CD14-positive monocyte (primary cell): ENCODE measurements around the gene ZNF138. TPM values are rescaled to one million over a fixed set of nuclear protein-coding genes. Genes with fewer than 3 reads are reported as not detected.
"Not testable (repeated sequence)": the region's sequence is repeated elsewhere in the genome, so short reads cannot be mapped to it uniquely, and the experiment has no call there.

Experiments used
- DNase-seq, 3 donors: peaks; one replicate each; pipeline ENCODE4 v3.0.0-alpha.2; 2011 to 2022
- H2AFZ ChIP-seq: 2 replicates; pipeline ENCODE4 v1.6.0; 2012; ENCODE audit warnings: mild to moderate bottlenecking, low read depth, low read length, inconsistent platforms; ENCODE audit not compliant: insufficient read depth, poor library complexity, severe bottlenecking
- H3K27ac ChIP-seq, 2 donors: 1 replicate in 1 of 2; 2 replicates in 1 of 2; pipeline ENCODE4 v1.5.1; 2012 to 2013; ENCODE audit warnings: low read length in 2 of 2, control low read depth in 1 of 2, inconsistent platforms in 1 of 2, low read depth in 1 of 2, mild to moderate bottlenecking in 1 of 2
- H3K27me3 ChIP-seq, 2 donors: one replicate each; pipeline versions ENCODE4 v1.6.0 to v1.6.1; 2011 to 2013; ENCODE audit warnings: low read length in 2 of 2; ENCODE audit not compliant: control insufficient read depth in 2 of 2, insufficient read depth in 2 of 2
- H3K36me3 ChIP-seq, 2 donors: replicated peaks in 1 of 2; 1 replicate in 1 of 2; 2 replicates in 1 of 2; pipeline versions ENCODE4 v1.5.1 to v1.6.1; 2012 to 2013; ENCODE audit warnings: low read length in 2 of 2, control low read depth in 1 of 2, inconsistent platforms in 1 of 2, mild to moderate bottlenecking in 1 of 2; ENCODE audit not compliant: insufficient read depth in 2 of 2, control insufficient read depth in 1 of 2
- H3K4me1 ChIP-seq, 2 donors: 1 replicate in 1 of 2; 2 replicates in 1 of 2; pipeline versions ENCODE4 v1.5.1 to v1.6.1; 2012 to 2013; ENCODE audit warnings: low read length in 2 of 2, control low read depth in 1 of 2, inconsistent platforms in 1 of 2, mild to moderate bottlenecking in 1 of 2, moderate library complexity in 1 of 2; ENCODE audit not compliant: insufficient read depth in 2 of 2, control insufficient read depth in 1 of 2
- H3K4me2 ChIP-seq: replicated peaks from 2 replicates; pipeline ENCODE3; 2012; ENCODE audit warnings: low read length, moderate library complexity, mild to moderate bottlenecking; ENCODE audit not compliant: poor library complexity, severe bottlenecking; ENCODE audit errors: extremely low read depth
- H3K4me3 ChIP-seq, 3 experiments: fragments of 200-600 bp in 1 of 3; sonication (generic) in 1 of 3; replicated peaks in 1 of 3; 1 replicate in 2 of 3; 2 replicates in 1 of 3; pipeline ENCODE4 v1.5.1; 2011 to 2013; ENCODE audit warnings: low read length in 3 of 3, mild to moderate bottlenecking in 3 of 3, control low read depth in 2 of 3, low read depth in 2 of 3, inconsistent platforms in 1 of 3, moderate library complexity in 1 of 3
- H3K79me2 ChIP-seq: 2 replicates; pipeline ENCODE4 v1.6.0; 2012; ENCODE audit warnings: mild to moderate bottlenecking, control low read depth, inconsistent platforms, low read length, moderate library complexity; ENCODE audit not compliant: insufficient read depth
- H3K9ac ChIP-seq: 2 replicates; pipeline ENCODE4 v1.6.0; 2017; ENCODE audit warnings: low read length, mild to moderate bottlenecking; ENCODE audit not compliant: insufficient read depth, poor library complexity, severe bottlenecking
- H3K9me3 ChIP-seq, 2 donors: replicated peaks in 1 of 2; 1 replicate in 1 of 2; 2 replicates in 1 of 2; pipeline versions ENCODE4 v1.5.1 to v1.6.1; 2012 to 2013; ENCODE audit warnings: low read length in 2 of 2, control low read depth in 1 of 2; ENCODE audit not compliant: control insufficient read depth in 1 of 2, insufficient read depth in 1 of 2
- H4K20me1 ChIP-seq: 2 replicates; pipeline ENCODE4 v1.6.0; 2012; ENCODE audit warnings: mild to moderate bottlenecking, low read length, control low read depth, moderate library complexity; ENCODE audit not compliant: insufficient read depth
- H3K27ac Mint-ChIP-seq, 7 donors: one replicate each; pipeline ENCODE4 v1.8.0; 2020; ENCODE audit warnings: mild to moderate bottlenecking in 7 of 7, mixed read lengths in 7 of 7, moderate library complexity in 6 of 7, inconsistent platforms in 2 of 7
- H3K27me3 Mint-ChIP-seq, 3 donors: one replicate each; pipeline ENCODE4 v1.8.0; 2021 to 2022; ENCODE audit warnings: low read depth in 3 of 3, mild to moderate bottlenecking in 3 of 3, mixed read lengths in 3 of 3, moderate library complexity in 3 of 3, inconsistent platforms in 1 of 3
- H3K36me3 Mint-ChIP-seq, 2 donors: one replicate each; pipeline ENCODE4 v1.8.0; 2020; ENCODE audit warnings: mixed read lengths in 2 of 2, inconsistent platforms in 1 of 2, mild to moderate bottlenecking in 1 of 2
- H3K4me1 Mint-ChIP-seq: one replicate; pipeline ENCODE4 v1.8.0; 2020; ENCODE audit warnings: mild to moderate bottlenecking, mixed read lengths
- H3K4me3 Mint-ChIP-seq, 2 donors: one replicate each; pipeline ENCODE4 v1.8.0; 2020; ENCODE audit warnings: mild to moderate bottlenecking in 2 of 2, mixed read lengths in 2 of 2, moderate library complexity in 1 of 2
- H3K9me3 Mint-ChIP-seq, 7 donors: one replicate each; pipeline ENCODE4 v1.8.0; 2020 to 2022; ENCODE audit warnings: mixed read lengths in 7 of 7, mild to moderate bottlenecking in 6 of 7, moderate library complexity in 6 of 7, inconsistent platforms in 2 of 7
- WGBS: methylation state at CpG from one replicate; pipeline ENCODE4 v1.1.5; 2013; ENCODE audit warnings: missing lambda C conversion rate; ENCODE audit not compliant: insufficient coverage; 5-methylcytosine and 5-hydroxymethylcytosine counted together
- intact Hi-C, 2 donors: fragments of 100-400 bp; cut with micrococcal nuclease; formaldehyde crosslinking; loops; one replicate each; pipeline versions ENCODE4 v1.15.0 to v1.15.1; 2023
- polyA plus RNA-seq, 3 donors: library from polyadenylated mRNA; depleted of rRNA in 1 of 3; unstranded in 2 of 3; stranded (reverse) in 1 of 3; fragments of 300-500 nt in 2 of 3; fragments of >200 nt in 1 of 3; fragmentation: Illumina TruSeq in 2 of 3; gene quantifications; 1 replicate in 2 of 3; 2 replicates in 1 of 3; pipeline ENCODE4 v1.2.3, GENCODE V29; 2012 to 2021
- TF ChIP-seq, protein P1 (sequence below): fragments of 200-600 bp; IDR thresholded peaks from one replicate; pipeline ENCODE4 v1.8.0; 2022; ENCODE audit warnings: antibody characterized with exemption, mild to moderate bottlenecking

The ZNF138 gene
- polyA plus RNA-seq, 3 donors: 0.89 to 1.1 (median 1.1) TPM

DNA sequence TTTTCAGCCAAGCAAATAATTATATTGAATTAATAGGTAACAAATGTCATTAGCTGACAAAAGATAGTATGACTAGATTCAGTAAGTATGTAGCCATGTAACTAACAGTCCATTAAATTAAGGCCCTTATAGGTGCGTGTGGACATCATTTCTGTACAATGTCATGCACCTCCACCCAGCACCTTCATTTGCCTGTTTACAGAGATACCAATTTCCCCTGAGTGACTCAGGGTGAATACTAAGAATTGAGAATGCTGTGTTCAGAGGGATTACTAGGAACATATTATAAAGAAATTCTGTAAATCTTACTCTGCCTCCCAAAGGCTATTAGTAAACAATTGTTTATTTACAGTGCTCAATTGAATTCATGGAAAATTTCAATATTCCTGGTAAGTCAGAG, 60.7 kb downstream of the ZNF138 start:
- no peak overlapping the region for H3K4me3 Mint-ChIP-seq
- H2AFZ ChIP-seq: no peak overlapping the region
- no peaks in the 10 kb centered on the region for H4K20me1 ChIP-seq
- peaks cover 6 to 13% of the 10 kb centered on the region in 2 donors for H3K9me3 ChIP-seq
- no CpG with 5 or more reads among the region's 1 CpG for WGBS
- no peaks in the 10 kb centered on the region for H3K27me3 Mint-ChIP-seq
- no peaks in the 10 kb centered on the region for H3K36me3 Mint-ChIP-seq
- H3K27ac ChIP-seq: no peak overlapping the region
- intact Hi-C loops: no loop called here
- no peaks in the 10 kb centered on the region for H3K36me3 ChIP-seq
- no peaks in the 10 kb centered on the region for H3K27me3 ChIP-seq
- TF ChIP-seq, protein P1, sequence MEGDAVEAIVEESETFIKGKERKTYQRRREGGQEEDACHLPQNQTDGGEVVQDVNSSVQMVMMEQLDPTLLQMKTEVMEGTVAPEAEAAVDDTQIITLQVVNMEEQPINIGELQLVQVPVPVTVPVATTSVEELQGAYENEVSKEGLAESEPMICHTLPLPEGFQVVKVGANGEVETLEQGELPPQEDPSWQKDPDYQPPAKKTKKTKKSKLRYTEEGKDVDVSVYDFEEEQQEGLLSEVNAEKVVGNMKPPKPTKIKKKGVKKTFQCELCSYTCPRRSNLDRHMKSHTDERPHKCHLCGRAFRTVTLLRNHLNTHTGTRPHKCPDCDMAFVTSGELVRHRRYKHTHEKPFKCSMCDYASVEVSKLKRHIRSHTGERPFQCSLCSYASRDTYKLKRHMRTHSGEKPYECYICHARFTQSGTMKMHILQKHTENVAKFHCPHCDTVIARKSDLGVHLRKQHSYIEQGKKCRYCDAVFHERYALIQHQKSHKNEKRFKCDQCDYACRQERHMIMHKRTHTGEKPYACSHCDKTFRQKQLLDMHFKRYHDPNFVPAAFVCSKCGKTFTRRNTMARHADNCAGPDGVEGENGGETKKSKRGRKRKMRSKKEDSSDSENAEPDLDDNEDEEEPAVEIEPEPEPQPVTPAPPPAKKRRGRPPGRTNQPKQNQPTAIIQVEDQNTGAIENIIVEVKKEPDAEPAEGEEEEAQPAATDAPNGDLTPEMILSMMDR: no peak
- H3K79me2 ChIP-seq: no peaks in the 10 kb centered on the region
- H3K4me2 ChIP-seq: no peak overlapping the region
- no peak overlapping the region for H3K4me3 ChIP-seq
- H3K4me1 Mint-ChIP-seq: no peaks in the 10 kb centered on the region
- H3K27ac Mint-ChIP-seq: no peak overlapping the region
- H3K9ac ChIP-seq: no peak overlapping the region
- peaks cover 5 to 20% (median 10%) of the 10 kb centered on the region in 7 donors for H3K9me3 Mint-ChIP-seq
- DNase-seq: no peak
- H3K4me1 ChIP-seq: no peaks in the 10 kb centered on the region

DNA sequence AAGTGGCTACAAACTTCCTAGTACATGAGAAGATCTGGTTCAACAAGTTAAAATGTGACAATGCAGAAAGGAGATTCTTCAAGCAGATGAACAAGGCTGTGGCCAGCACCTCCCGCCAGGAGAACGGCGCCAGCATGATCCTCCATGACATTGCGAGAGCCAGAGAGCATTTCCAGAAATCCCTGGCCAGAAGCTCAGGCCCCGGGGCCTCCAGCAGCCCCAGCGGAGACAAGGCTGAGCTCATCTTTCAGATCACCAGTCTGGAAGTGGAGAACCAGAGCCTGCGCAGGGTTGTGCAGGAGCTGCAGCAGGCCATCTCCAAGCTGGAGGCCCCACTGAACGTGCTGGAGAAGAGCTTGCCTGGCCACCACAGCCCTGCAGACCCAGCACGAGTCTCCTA, 68.8 kb downstream of the ZNF138 start:
- H3K36me3 Mint-ChIP-seq: no peaks in the 10 kb centered on the region
- H3K4me1 Mint-ChIP-seq: no peaks in the 10 kb centered on the region
- no peak overlapping the region for H3K27ac ChIP-seq
- peaks cover 21 to 44% (median 29%) of the 10 kb centered on the region in 7 donors for H3K9me3 Mint-ChIP-seq
- no peak overlapping the region for H3K4me2 ChIP-seq
- H3K36me3 ChIP-seq: no peaks in the 10 kb centered on the region
- intact Hi-C loops: no loop called here
- no peak overlapping the region for H3K27ac Mint-ChIP-seq
- no peak overlapping the region for H3K4me3 ChIP-seq
- no peak overlapping the region for H3K4me3 Mint-ChIP-seq
- H3K79me2 ChIP-seq: no peaks in the 10 kb centered on the region
- DNase-seq: no peak
- no peaks in the 10 kb centered on the region for H3K4me1 ChIP-seq
- H4K20me1 ChIP-seq: no peaks in the 10 kb centered on the region
- TF ChIP-seq, protein P1: no peak
- H2AFZ ChIP-seq: no peak overlapping the region
- no peaks in the 10 kb centered on the region for H3K27me3 ChIP-seq
- peaks cover 28 to 31% of the 10 kb centered on the region in 2 donors for H3K9me3 ChIP-seq
- H3K27me3 Mint-ChIP-seq: peaks cover 0 to 2% (median 0%) of the 10 kb centered on the region in 3 donors
- 83% methylated on average over 9 of the region's 9 CpGs for WGBS
- H3K9ac ChIP-seq: no peak overlapping the region

DNA sequence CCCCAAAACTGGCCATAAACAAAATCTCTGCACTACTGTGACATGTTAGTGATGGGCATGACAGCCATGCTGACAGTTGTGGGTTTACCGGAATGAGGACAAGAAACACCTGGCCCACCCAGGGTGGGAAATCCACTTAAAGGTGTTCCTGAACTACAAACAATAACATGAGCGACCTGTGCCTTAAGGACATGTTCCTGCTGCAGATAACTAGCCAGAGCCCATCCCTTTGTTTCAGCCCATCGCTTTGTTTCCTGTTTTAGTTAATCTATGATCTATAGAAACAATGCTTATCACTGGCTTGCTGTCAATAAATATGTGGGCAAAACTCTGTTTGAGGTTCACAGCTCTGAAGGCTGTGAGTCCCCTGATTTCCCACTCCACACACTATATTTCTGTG, 69.3 kb downstream of the ZNF138 start:
- H3K4me3 Mint-ChIP-seq, H3K4me2 ChIP-seq, H3K79me2 ChIP-seq, H3K27me3 Mint-ChIP-seq, intact Hi-C loops, H3K9ac ChIP-seq, H3K4me3 ChIP-seq, H3K36me3 ChIP-seq, H3K27me3 ChIP-seq, H4K20me1 ChIP-seq, H3K4me1 ChIP-seq, H3K27ac Mint-ChIP-seq, H3K36me3 Mint-ChIP-seq, H3K4me1 Mint-ChIP-seq, H2AFZ ChIP-seq, H3K27ac ChIP-seq, DNase-seq: not testable (repeated sequence)
- WGBS: 95% methylated on average over 2 of the region's 3 CpGs
- H3K9me3 ChIP-seq: peaks cover 33 to 36% of the 10 kb centered on the region in 2 donors
- peaks cover 25 to 50% (median 34%) of the 10 kb centered on the region in 7 donors for H3K9me3 Mint-ChIP-seq
